Esophagus muscularis mucosa (tissue), 4 donors: Measurements from ENCODE around the gene DNAH1.

Experiments used
- EP300 ChIP-seq: sonication (generic); formaldehyde crosslinking; IDR thresholded peaks from one replicate; pipeline ENCODE4 v1.6.1; 2017; ENCODE audit warnings: antibody characterized with exemption
- POLR2A ChIP-seq: fragments of 450-650 bp; IDR thresholded peaks from one replicate; pipeline ENCODE4 v1.6.1; 2017; ENCODE audit warnings: antibody characterized with exemption, moderate library complexity, mild to moderate bottlenecking, low read depth
- TF ChIP-seq, protein P1 (sequence below), 3 experiments: fragments of 200-600 bp in 2 of 3; fragments of 450-650 bp in 1 of 3; sonication (generic) in 2 of 3; IDR thresholded peaks; one replicate each; pipeline ENCODE4 v1.5.1; 2017 to 2019; ENCODE audit warnings: antibody characterized with exemption in 3 of 3, mild to moderate bottlenecking in 2 of 3, moderate library complexity in 1 of 3

DNA sequence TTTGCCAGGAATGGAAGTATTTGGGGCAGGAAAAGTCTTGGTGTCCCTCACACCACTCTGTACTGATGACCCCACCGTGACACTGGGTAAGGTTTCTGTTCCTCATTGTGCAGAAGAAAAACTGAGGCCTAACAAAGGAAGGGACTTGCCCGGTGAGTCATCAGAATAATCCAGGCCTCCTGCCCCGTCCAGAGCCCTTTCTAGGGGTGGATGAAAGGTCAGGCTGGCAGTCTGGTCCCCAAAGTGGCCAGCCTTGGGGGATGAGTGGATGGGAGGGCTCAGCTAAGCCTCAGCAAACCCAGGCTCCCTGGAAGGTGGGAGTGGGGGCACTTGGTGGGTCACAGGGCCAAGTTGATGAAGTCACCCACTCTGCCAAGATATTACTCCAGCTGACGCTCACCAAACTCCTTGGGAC, 2.3 kb upstream of the DNAH1 start:
- TF ChIP-seq, protein P1, sequence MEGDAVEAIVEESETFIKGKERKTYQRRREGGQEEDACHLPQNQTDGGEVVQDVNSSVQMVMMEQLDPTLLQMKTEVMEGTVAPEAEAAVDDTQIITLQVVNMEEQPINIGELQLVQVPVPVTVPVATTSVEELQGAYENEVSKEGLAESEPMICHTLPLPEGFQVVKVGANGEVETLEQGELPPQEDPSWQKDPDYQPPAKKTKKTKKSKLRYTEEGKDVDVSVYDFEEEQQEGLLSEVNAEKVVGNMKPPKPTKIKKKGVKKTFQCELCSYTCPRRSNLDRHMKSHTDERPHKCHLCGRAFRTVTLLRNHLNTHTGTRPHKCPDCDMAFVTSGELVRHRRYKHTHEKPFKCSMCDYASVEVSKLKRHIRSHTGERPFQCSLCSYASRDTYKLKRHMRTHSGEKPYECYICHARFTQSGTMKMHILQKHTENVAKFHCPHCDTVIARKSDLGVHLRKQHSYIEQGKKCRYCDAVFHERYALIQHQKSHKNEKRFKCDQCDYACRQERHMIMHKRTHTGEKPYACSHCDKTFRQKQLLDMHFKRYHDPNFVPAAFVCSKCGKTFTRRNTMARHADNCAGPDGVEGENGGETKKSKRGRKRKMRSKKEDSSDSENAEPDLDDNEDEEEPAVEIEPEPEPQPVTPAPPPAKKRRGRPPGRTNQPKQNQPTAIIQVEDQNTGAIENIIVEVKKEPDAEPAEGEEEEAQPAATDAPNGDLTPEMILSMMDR (IDR thresholded peaks at IDR 0.05) = no peak
- TF ChIP-seq EP300 (no peak), POLR2A (no peak)
